Measurements from ENCODE around the gene CXCL12. TPM values are rescaled to one million over a fixed set of nuclear protein-coding genes. Genes with fewer than 3 reads are reported as not detected.

The CXCL12 gene
- total RNA-seq (2014; rRNA removed): 0.12 and 0.47 TPM in 2 replicates
- Bru-seq, nascent RNA: percentile 9 among the genes with signal in this experiment
- percentile 19 among the genes with signal in this experiment for BruChase-seq, experiment 1, labeled RNA remaining after a 6-hour chase
- percentile 13 among the genes with signal in this experiment for BruChase-seq, experiment 2, labeled RNA remaining after a 2-hour chase
- long read RNA-seq: 0 reads

- no peaks in the 10 kb centered on the region for H3K9me3 ChIP-seq (ENCODE audit: low read length)
- H4K20me1 ChIP-seq (ENCODE audit: low read length): no peaks in the 10 kb centered on the region
- H3K4me1 ChIP-seq (ENCODE audit: insufficient read depth, low read length): no peaks in the 10 kb centered on the region
- BruUV-seq (replicated peaks): no TSS peak
- H3K4me3 ChIP-seq (ENCODE audit: low read length): peak within 1 kb of the TSS; percentile 44
- H3K9ac ChIP-seq (ENCODE audit: low read length): no peak within 1 kb of the TSS
- no peak for DNase-seq
- POLR2A ChIA-PET (ENCODE audit: unreplicated experiment): no interaction called here
- CTCF ChIA-PET: interaction anchor here (1.6 kb wide), 1 partner anchor 713 kb away, joined by 3 read pairs; no protein-coding TSS in a partner anchor
- TF ChIP-seq, protein P1, sequence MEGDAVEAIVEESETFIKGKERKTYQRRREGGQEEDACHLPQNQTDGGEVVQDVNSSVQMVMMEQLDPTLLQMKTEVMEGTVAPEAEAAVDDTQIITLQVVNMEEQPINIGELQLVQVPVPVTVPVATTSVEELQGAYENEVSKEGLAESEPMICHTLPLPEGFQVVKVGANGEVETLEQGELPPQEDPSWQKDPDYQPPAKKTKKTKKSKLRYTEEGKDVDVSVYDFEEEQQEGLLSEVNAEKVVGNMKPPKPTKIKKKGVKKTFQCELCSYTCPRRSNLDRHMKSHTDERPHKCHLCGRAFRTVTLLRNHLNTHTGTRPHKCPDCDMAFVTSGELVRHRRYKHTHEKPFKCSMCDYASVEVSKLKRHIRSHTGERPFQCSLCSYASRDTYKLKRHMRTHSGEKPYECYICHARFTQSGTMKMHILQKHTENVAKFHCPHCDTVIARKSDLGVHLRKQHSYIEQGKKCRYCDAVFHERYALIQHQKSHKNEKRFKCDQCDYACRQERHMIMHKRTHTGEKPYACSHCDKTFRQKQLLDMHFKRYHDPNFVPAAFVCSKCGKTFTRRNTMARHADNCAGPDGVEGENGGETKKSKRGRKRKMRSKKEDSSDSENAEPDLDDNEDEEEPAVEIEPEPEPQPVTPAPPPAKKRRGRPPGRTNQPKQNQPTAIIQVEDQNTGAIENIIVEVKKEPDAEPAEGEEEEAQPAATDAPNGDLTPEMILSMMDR (conservative IDR thresholded peaks at IDR 0.05; ENCODE audit: low read depth, low read length): no peak
- TF ChIP-seq EZH2 (IDR thresholded peaks at IDR 0.05; ENCODE audit: low read length, unreplicated experiment) (peak; percentile 48), EZH2phosphoT487 (IDR thresholded peaks at IDR 0.05; ENCODE audit: borderline replicate concordance, low read length) (peak; percentile 57; the same call in 1 of the 2 replicates)
- H3K9me2 ChIP-seq (replicated peaks; ENCODE audit: low read length): no peaks in the 10 kb centered on the region
- H3K4me2 ChIP-seq (ENCODE audit: low read length): peak within 1 kb of the TSS; percentile 52
- no peak within 1 kb of the TSS for H2AFZ ChIP-seq (ENCODE audit: low read length)
- no peak for ATAC-seq
- intact Hi-C loops (cut with micrococcal nuclease): loop anchor here (5.0 to 10.0 kb wide), 2 partner anchors 480 to 598 kb away; no protein-coding TSS in a partner anchor
- H3K79me2 ChIP-seq (ENCODE audit: low read length): no peaks in the 10 kb centered on the region
- H3F3A ChIP-seq (ENCODE audit: low read length, unreplicated experiment): no peaks in the 10 kb centered on the region
- H3K27me3 ChIP-seq (ENCODE audit: low read length): peaks cover 51% of the 10 kb centered on the region
- H3K36me3 ChIP-seq (ENCODE audit: low read depth, low read length): no peaks in the 10 kb centered on the region
- H3K27ac ChIP-seq (ENCODE audit: low read length): no peak within 1 kb of the TSS
Observed at GRCh38 chr10:44385026-44385695, at the start of gene CXCL12. CXCL12 (minus strand) TSS chr10:44385097; CDS start chr10:44385005, 92 bp downstream.

DNA sequence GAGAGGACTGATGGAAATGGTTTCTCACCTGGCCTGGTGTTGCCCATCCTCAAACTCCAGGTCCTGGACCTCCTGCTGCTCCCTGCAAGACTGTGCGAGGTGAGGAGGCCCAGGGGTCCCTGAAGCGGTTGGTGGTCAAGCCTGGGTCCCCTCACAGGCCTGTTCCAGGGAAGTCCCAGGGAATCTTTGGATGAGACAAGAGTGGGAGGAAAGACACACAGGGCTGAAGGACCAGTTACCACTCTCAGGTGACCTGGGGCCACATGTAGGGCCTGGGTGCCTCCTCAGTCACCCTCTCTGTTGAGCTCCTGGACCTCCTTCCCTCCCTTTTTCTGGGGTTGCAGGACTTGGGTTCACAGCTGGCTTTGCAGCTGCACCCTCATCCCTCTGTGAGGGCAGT, 42.6 kb upstream of the CXCL12 start:
- ATAC-seq (no peak), DNase-seq (no peak)
- Histone ChIP-seq H4K20me1 (ENCODE audit: low read length) (no peaks in the 10 kb centered on the region), H3K4me1 (ENCODE audit: insufficient read depth, low read length) (no peaks in the 10 kb centered on the region), H3K79me2 (ENCODE audit: low read length) (no peaks in the 10 kb centered on the region), H3K36me3 (ENCODE audit: low read depth, low read length) (no peaks in the 10 kb centered on the region), H3K9ac (ENCODE audit: low read length) (no peak overlapping the region), H3K27me3 (ENCODE audit: low read length) (peaks cover 8% of the 10 kb centered on the region; the same call in 1 of the 2 replicates), H3K9me2 (replicated peaks; ENCODE audit: low read length) (no peaks in the 10 kb centered on the region), H3K9me3 (ENCODE audit: low read length) (0 out of 2 replicates have a peak, but pooled peaks cover 4% of the 10 kb centered on the region), H2AFZ (ENCODE audit: low read length) (no peak overlapping the region), H3F3A (ENCODE audit: low read length, unreplicated experiment) (no peaks in the 10 kb centered on the region), H3K4me2 (ENCODE audit: low read length) (no peak overlapping the region), H3K4me3 (ENCODE audit: low read length) (no peak overlapping the region), H3K27ac (ENCODE audit: low read length) (no peak overlapping the region)
- TF ChIP-seq, protein P1 (conservative IDR thresholded peaks at IDR 0.05; ENCODE audit: low read depth, low read length): no peak
- no peak for TF ChIP-seq EZH2 (IDR thresholded peaks at IDR 0.05; ENCODE audit: low read length, unreplicated experiment)
- TF ChIP-seq EZH2phosphoT487 (IDR thresholded peaks at IDR 0.05; ENCODE audit: borderline replicate concordance, low read length): no peak
- POLR2A ChIA-PET (ENCODE audit: unreplicated experiment): no interaction called here
- intact Hi-C loops (cut with micrococcal nuclease): no loop called here
- CTCF ChIA-PET: no interaction called here
- no TSS peak for BruUV-seq (replicated peaks)

DNA sequence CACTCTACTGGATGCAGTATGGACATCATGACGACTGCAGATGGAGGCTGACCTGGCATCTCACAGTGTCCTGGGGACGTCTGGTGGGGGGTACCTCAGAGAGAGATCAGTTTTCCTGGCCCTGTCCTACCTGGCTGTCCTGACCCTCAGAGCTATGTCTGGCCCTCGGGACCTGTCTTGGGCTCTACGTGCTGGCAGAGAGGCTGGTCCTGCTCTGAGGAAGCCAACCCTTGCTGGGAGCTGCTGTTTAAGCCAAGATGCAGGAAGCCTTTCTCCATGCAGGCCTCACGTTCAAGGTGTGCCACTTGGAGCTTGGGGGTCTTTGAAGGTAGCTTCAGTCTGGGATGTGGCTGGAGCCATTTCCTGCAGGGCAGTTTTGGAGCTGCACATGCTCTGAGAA, 42.1 kb upstream of the CXCL12 start:
- ChIA-PET POLR2A (ENCODE audit: unreplicated experiment) (no interaction called here), CTCF (no interaction called here)
- H3K4me2 ChIP-seq (ENCODE audit: low read length): no peak overlapping the region
- 0 out of 2 replicates have a peak, but pooled peaks cover 4% of the 10 kb centered on the region for H3K9me3 ChIP-seq (ENCODE audit: low read length)
- no peak overlapping the region for H3K9ac ChIP-seq (ENCODE audit: low read length)
- H3K27ac ChIP-seq (ENCODE audit: low read length): no peak overlapping the region
- no peaks in the 10 kb centered on the region for H3K79me2 ChIP-seq (ENCODE audit: low read length)
- ATAC-seq: no peak
- H3K9me2 ChIP-seq (replicated peaks; ENCODE audit: low read length): no peaks in the 10 kb centered on the region
- BruUV-seq (replicated peaks): no TSS peak
- TF ChIP-seq EZH2 (IDR thresholded peaks at IDR 0.05; ENCODE audit: low read length, unreplicated experiment) (no peak), EZH2phosphoT487 (IDR thresholded peaks at IDR 0.05; ENCODE audit: borderline replicate concordance, low read length) (no peak)
- TF ChIP-seq, protein P1 (conservative IDR thresholded peaks at IDR 0.05; ENCODE audit: low read depth, low read length): no peak
- H3K27me3 ChIP-seq (ENCODE audit: low read length): peaks cover 11% of the 10 kb centered on the region; the same call in 1 of the 2 replicates
- no peak overlapping the region for H3K4me3 ChIP-seq (ENCODE audit: low read length)
- intact Hi-C loops (cut with micrococcal nuclease): no loop called here
- no peaks in the 10 kb centered on the region for H3F3A ChIP-seq (ENCODE audit: low read length, unreplicated experiment)
- no peak overlapping the region for H2AFZ ChIP-seq (ENCODE audit: low read length)
- no peaks in the 10 kb centered on the region for H3K4me1 ChIP-seq (ENCODE audit: insufficient read depth, low read length)
- H4K20me1 ChIP-seq (ENCODE audit: low read length): no peaks in the 10 kb centered on the region
- H3K36me3 ChIP-seq (ENCODE audit: low read depth, low read length): no peaks in the 10 kb centered on the region
- no peak for DNase-seq
